ENCODE results near the gene SECTM1.

The SECTM1 gene

DNA sequence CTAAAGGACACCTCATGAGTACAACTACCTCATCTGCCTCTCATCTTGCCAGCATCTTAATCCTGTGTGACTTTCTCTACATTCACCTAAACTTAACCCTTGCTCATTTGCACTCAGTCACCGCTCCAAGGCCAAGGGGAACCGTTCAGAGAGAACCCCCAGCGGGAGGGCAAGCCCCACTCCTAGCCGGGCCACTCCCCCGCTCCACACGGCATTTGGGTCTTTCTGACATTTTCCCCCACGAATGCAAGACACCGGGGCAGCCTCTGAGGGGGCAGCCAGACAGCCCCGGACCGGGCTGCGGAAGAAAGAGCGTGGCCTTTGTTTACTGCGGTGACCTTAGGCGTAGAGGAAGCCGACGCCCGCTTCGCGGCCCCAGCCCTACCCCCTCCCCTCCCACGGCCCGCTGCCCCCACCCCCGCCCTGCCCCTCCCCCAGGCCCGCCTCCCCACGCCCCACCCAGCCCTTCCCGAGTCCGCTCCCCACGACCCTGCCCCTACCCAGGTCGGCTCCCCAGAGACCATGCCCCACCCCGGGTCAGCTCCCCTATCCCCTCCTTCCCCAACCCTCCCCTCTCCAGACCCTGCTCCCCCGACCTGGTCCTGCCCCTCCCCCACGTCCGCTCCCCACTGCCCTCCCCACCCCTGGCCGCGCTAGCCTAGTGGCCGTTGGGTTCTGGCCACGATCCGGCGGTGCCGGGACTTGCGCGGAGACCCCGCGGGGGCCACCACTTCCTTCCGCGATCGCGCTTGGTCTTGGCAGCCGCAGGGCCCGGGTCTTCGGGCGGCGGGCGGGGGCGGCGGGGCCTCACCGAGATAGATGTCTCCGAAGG is 60.9 kb downstream of the SECTM1 start:
- H3K27me3 ChIP-seq (ENCODE audit: control insufficient read depth, insufficient read depth, low read length), result peaks cover 3% of the 10 kb centered on the region
- H3K4me3 ChIP-seq (ENCODE audit: low read depth, low read length), result peak overlapping the region; percentile 70
- peak overlapping the region; percentile 93 for H3K9ac ChIP-seq (ENCODE audit: low read depth, low read length)
- H3K36me3 ChIP-seq (ENCODE audit: control insufficient read depth, insufficient read depth, low read length), result peaks cover 27% of the 10 kb centered on the region
- peaks cover 15% of the 10 kb centered on the region for H3K4me1 ChIP-seq (ENCODE audit: control insufficient read depth, insufficient read depth, low read length)
- no peaks in the 10 kb centered on the region for H3K9me3 ChIP-seq (ENCODE audit: control insufficient read depth, insufficient read depth, low read length)

DNA sequence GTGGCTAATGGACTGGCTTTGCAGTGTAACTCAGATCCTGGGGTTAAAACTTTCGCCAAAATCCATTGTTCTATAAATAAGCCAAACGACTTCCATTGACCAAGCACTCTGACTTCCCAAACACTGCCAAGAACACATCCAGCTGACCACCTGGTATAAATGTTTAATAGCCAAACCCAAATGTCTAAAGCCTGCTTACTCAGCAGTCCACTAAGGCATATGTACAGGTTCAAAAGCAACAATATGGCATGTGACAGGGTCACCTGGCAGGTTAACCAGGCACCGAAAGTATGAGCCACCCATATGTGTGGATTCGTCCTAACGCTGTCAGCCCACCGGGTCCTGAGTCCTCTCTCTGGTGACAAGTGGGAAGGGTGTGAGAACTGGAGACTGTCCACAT is 62.2 kb downstream of the SECTM1 start:
- Histone ChIP-seq H3K4me3 (ENCODE audit: low read depth, low read length) (no peak overlapping the region), H3K9ac (ENCODE audit: low read depth, low read length) (no peak overlapping the region), H3K36me3 (ENCODE audit: control insufficient read depth, insufficient read depth, low read length) (peaks cover 32% of the 10 kb centered on the region)

More for the DNA sequence above, 62.2 kb downstream of the SECTM1 start:
- Histone ChIP-seq H3K4me1 (ENCODE audit: control insufficient read depth, insufficient read depth, low read length) (peaks cover 15% of the 10 kb centered on the region), H3K27me3 (ENCODE audit: control insufficient read depth, insufficient read depth, low read length) (peaks cover 3% of the 10 kb centered on the region), H3K9me3 (ENCODE audit: control insufficient read depth, insufficient read depth, low read length) (no peaks in the 10 kb centered on the region)

All from iPS-15b (cell line).